ENCODE measurements around the gene DLL1.
A peak's percentile ranks its signal among the peaks of the same experiment; 100 is the strongest.

DLL1 gene

DNA sequence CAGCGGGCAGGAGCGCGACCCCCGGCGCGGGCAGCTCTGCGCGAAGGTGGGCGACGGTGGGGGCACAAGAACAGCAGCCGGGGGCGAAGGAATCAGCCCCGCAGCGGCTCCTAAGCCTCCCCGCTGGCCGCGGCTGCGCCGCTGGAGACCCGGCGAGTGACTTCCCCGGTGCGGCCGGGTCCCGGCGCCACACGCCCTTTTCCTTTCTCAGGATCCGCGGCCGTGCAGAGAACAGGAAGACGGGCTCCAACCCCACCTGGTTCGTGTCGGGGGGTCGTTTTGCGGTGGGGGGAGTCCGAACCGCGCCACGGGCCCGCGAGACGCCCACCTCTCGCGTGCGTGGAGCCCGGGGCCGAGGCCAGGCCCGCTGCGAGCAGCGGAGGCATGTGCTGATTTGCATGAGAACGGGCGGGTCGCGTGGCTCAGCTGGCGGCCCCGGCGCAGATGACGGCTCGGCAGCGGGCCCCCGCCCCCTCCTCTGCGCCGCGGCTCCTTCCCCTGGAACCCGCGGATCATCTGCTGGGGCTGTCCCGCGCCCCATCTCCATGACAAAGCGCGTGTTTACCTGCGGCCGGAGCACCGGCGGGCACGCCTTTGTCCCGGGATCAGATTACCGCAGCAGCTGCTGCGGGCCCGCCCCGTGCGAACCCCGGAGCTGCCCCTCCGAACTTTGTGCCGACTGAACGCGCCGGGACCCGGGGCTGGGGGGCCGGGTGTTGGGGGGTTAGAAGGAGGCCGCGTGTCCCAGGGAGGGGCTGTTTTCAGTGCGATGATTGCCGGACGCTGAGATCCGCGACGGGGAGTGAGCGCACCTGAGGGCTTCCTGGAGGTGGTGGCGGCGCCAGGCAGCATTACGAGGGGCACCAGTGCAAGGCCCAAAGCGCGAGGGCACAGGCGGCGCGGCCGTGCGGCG is 4.9 kb upstream of the DLL1 start:
- peak; percentile 81 for DNase-seq (ENCODE audit: low spot score)
- peaks cover 0 to 34% (median 5%) of the 10 kb centered on the region in 3 experiments for H3K27me3 ChIP-seq (ENCODE audit: control insufficient read depth in 3 of 3, insufficient read depth in 3 of 3, low read depth in 1 of 3, low read length in 3 of 3)
- H2BK5ac ChIP-seq (ENCODE audit: low read length), result peak overlapping the region; percentile 95
- peak overlapping the region; percentile 61 for H3K27ac ChIP-seq (replicated peaks; ENCODE audit: low read length)
- no peak overlapping the region for H4K8ac ChIP-seq (ENCODE audit: low read depth, low read length)
- H3K18ac ChIP-seq (ENCODE audit: low read length), result peak overlapping the region; percentile 99
- H2BK12ac ChIP-seq (ENCODE audit: low read length), result peak overlapping the region; percentile 85
- peaks cover 29 to 54% of the 10 kb centered on the region in 2 donors for H3K4me1 ChIP-seq (ENCODE audit: control insufficient read depth in 2 of 2, insufficient read depth in 1 of 2, low read depth in 1 of 2, low read length in 2 of 2)
- peak overlapping the region; percentile 100 for H2AK5ac ChIP-seq (ENCODE audit: low read depth, low read length)
- peak overlapping the region; percentile 96 for H3K4me2 ChIP-seq (ENCODE audit: insufficient read depth, low read length, poor library complexity, severe bottlenecking)
- H3K36me3 ChIP-seq (replicated peaks in 1 of 2; ENCODE audit: control insufficient read depth in 2 of 2, insufficient read depth in 2 of 2, low read length in 2 of 2), result no peaks in the 10 kb centered on the region
- H4K91ac ChIP-seq (ENCODE audit: low read depth, low read length, poor library complexity), result peak overlapping the region; percentile 68
- H2AFZ ChIP-seq (ENCODE audit: low read length), result peak overlapping the region; percentile 93
- peak overlapping the region; percentile 46 to 74 for H3K4me3 ChIP-seq (ENCODE audit: low read length in 2 of 2)
- H3K14ac ChIP-seq (ENCODE audit: low read length), result peak overlapping the region; percentile 99
- H3K23ac ChIP-seq (ENCODE audit: low read depth, low read length, poor library complexity), result peak overlapping the region; percentile 98
- peak overlapping the region; percentile 99 for H2BK15ac ChIP-seq (ENCODE audit: low read length)
- peak overlapping the region; percentile 95 for H3K9ac ChIP-seq (ENCODE audit: low read depth, low read length, poor library complexity)
- peaks cover 3% of the 10 kb centered on the region for H3K79me1 ChIP-seq (ENCODE audit: low read depth, low read length)
- peaks cover 1 to 5% of the 10 kb centered on the region in 2 donors for H3K9me3 ChIP-seq (replicated peaks in 1 of 2; ENCODE audit: control insufficient read depth in 2 of 2, insufficient read depth in 1 of 2, low read depth in 1 of 2, low read length in 2 of 2)
- H2BK120ac ChIP-seq (ENCODE audit: low read depth, low read length), result peak overlapping the region; percentile 93
- no CpG with 5 or more reads among the region's 109 CpGs for WGBS, 2 donors (ENCODE audit: extremely low coverage in 2 of 2, insufficient read length in 2 of 2, insufficient replicate concordance in 1 of 2)
- H3K4ac ChIP-seq (ENCODE audit: low read length), result peak overlapping the region; percentile 10

DNA sequence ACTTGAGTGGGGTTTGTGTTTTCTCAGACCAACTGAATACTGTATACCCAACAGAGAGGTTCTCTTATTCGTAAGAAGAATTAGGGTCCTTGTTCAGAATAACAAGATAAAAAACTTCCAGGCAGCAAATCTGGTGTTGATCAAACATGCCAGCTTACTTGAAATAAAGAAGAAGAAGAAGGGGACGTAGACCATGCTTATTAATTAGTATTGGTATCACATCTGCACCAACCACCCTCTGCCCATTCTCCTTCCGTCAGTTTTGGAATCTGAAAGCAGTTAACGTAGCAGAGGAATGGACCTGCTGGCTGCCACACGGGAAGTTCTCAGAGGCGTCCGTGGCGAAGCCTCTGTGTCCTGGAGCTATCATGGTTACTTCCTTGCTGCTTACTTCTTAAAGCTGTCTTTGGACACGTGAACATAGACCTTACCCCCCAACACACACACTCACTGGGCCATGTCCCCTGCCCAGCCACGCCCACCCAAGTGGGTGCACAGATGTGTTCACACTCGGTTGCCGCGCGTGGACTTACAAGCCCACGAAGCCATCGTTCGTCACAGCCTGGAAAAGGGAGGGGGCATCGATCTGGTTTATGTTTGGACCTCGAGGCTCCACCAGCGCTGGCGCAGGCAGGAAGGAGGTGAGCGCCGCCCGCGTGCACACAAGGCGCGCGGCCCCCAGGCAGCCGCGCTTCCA is 4.1 kb upstream of the DLL1 start:
- peak overlapping the region; percentile 100 for H2AK5ac ChIP-seq (ENCODE audit: low read depth, low read length)
- H3K9ac ChIP-seq (ENCODE audit: low read depth, low read length, poor library complexity), result peak overlapping the region; percentile 95
- no CpG with 5 or more reads among the region's 30 CpGs for WGBS, 2 donors (ENCODE audit: extremely low coverage in 2 of 2, insufficient read length in 2 of 2, insufficient replicate concordance in 1 of 2)
- H2BK12ac ChIP-seq (ENCODE audit: low read length), result peak overlapping the region; percentile 82
- H3K4me2 ChIP-seq (ENCODE audit: insufficient read depth, low read length, poor library complexity, severe bottlenecking), result peak overlapping the region; percentile 96
- no peak overlapping the region for H3K27ac ChIP-seq (replicated peaks; ENCODE audit: low read length)
- peak overlapping the region; percentile 95 for H2BK5ac ChIP-seq (ENCODE audit: low read length)
- H3K9me3 ChIP-seq (replicated peaks in 1 of 2; ENCODE audit: control insufficient read depth in 2 of 2, insufficient read depth in 1 of 2, low read depth in 1 of 2, low read length in 2 of 2), result peaks cover 0 to 1% of the 10 kb centered on the region in 2 donors
- peaks cover 3% of the 10 kb centered on the region for H3K79me1 ChIP-seq (ENCODE audit: low read depth, low read length)
- H2BK15ac ChIP-seq (ENCODE audit: low read length), result peak overlapping the region; percentile 99
- peak overlapping the region; percentile 99 for H3K14ac ChIP-seq (ENCODE audit: low read length)
- peak overlapping the region; percentile 46 to 66 for H3K4me3 ChIP-seq (ENCODE audit: low read length in 2 of 2)
- H3K36me3 ChIP-seq (replicated peaks in 1 of 2; ENCODE audit: control insufficient read depth in 2 of 2, insufficient read depth in 2 of 2, low read length in 2 of 2), result no peaks in the 10 kb centered on the region
- H4K91ac ChIP-seq (ENCODE audit: low read depth, low read length, poor library complexity), result peak overlapping the region; percentile 68
- peaks cover 29 to 54% of the 10 kb centered on the region in 2 donors for H3K4me1 ChIP-seq (ENCODE audit: control insufficient read depth in 2 of 2, insufficient read depth in 1 of 2, low read depth in 1 of 2, low read length in 2 of 2)
- H3K23ac ChIP-seq (ENCODE audit: low read depth, low read length, poor library complexity), result peak overlapping the region; percentile 98
- H3K18ac ChIP-seq (ENCODE audit: low read length), result peak overlapping the region; percentile 99
- H3K4ac ChIP-seq (ENCODE audit: low read length), result no peak overlapping the region
- H4K8ac ChIP-seq (ENCODE audit: low read depth, low read length), result no peak overlapping the region
- peaks cover 0 to 34% (median 5%) of the 10 kb centered on the region in 3 experiments for H3K27me3 ChIP-seq (ENCODE audit: control insufficient read depth in 3 of 3, insufficient read depth in 3 of 3, low read depth in 1 of 3, low read length in 3 of 3)
- peak overlapping the region; percentile 93 for H2AFZ ChIP-seq (ENCODE audit: low read length)
- peak overlapping the region; percentile 88 for H2BK120ac ChIP-seq (ENCODE audit: low read depth, low read length)
- no peak for DNase-seq (ENCODE audit: low spot score)

DNA sequence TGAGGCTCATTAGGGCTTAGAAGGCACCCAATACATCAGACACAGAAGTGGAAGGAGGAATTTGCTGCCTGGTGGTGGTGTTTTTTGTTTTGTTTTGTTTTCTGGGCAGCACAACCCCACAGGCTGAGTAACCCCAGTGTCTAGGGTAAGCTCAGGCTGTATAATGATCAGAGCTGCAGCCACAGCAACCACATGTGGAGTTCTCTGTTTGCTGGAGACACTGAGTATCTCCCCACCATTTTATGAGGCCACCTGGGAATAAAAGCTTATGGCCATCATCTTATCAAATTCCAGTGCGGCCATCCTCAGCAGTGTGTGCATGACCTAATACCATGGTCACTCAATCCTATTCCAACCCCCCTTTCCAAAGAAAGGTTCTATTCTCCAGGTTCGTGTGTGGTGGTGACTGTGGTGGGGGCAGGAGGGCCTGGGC is 3.4 kb upstream of the DLL1 start:
- H2AFZ ChIP-seq (ENCODE audit: low read length), result no peak overlapping the region
- no peak for DNase-seq (ENCODE audit: low spot score)
- H2BK5ac ChIP-seq (ENCODE audit: low read length), result no peak overlapping the region
- no peak overlapping the region for H2AK5ac ChIP-seq (ENCODE audit: low read depth, low read length)
- WGBS, 2 donors (ENCODE audit: extremely low coverage in 2 of 2, insufficient read length in 2 of 2, insufficient replicate concordance in 1 of 2), result no CpG with 5 or more reads among the region's 2 CpGs
- H3K4me3 ChIP-seq (ENCODE audit: low read length in 2 of 2), result no peak overlapping the region
- no peak overlapping the region for H3K9ac ChIP-seq (ENCODE audit: low read depth, low read length, poor library complexity)
- no peak overlapping the region for H3K23ac ChIP-seq (ENCODE audit: low read depth, low read length, poor library complexity)
- H3K27me3 ChIP-seq (ENCODE audit: control insufficient read depth in 3 of 3, insufficient read depth in 3 of 3, low read depth in 1 of 3, low read length in 3 of 3), result peaks cover 0 to 34% (median 5%) of the 10 kb centered on the region in 3 experiments
- no peak overlapping the region for H2BK12ac ChIP-seq (ENCODE audit: low read length)
- no peak overlapping the region for H3K4ac ChIP-seq (ENCODE audit: low read length)
- no peak overlapping the region for H4K91ac ChIP-seq (ENCODE audit: low read depth, low read length, poor library complexity)
- H3K18ac ChIP-seq (ENCODE audit: low read length), result peak overlapping the region; percentile 61
- H3K14ac ChIP-seq (ENCODE audit: low read length), result no peak overlapping the region
- H3K9me3 ChIP-seq (replicated peaks in 1 of 2; ENCODE audit: control insufficient read depth in 2 of 2, insufficient read depth in 1 of 2, low read depth in 1 of 2, low read length in 2 of 2), result peaks cover 0 to 1% of the 10 kb centered on the region in 2 donors
- peak overlapping the region; percentile 44 for H3K4me2 ChIP-seq (ENCODE audit: insufficient read depth, low read length, poor library complexity, severe bottlenecking)
- H2BK15ac ChIP-seq (ENCODE audit: low read length), result no peak overlapping the region
- peaks cover 3% of the 10 kb centered on the region for H3K79me1 ChIP-seq (ENCODE audit: low read depth, low read length)
- H3K4me1 ChIP-seq (ENCODE audit: control insufficient read depth in 2 of 2, insufficient read depth in 1 of 2, low read depth in 1 of 2, low read length in 2 of 2), result peaks cover 29 to 57% of the 10 kb centered on the region in 2 donors
- no peaks in the 10 kb centered on the region for H3K36me3 ChIP-seq (replicated peaks in 1 of 2; ENCODE audit: control insufficient read depth in 2 of 2, insufficient read depth in 2 of 2, low read length in 2 of 2)
- H4K8ac ChIP-seq (ENCODE audit: low read depth, low read length), result no peak overlapping the region
- no peak overlapping the region for H2BK120ac ChIP-seq (ENCODE audit: low read depth, low read length)
- H3K27ac ChIP-seq (replicated peaks; ENCODE audit: low read length), result peak overlapping the region; percentile 37
